ENCODE results near the gene PASK. TPM values are rescaled to one million over a fixed set of nuclear protein-coding genes. Genes with fewer than 3 reads are reported as not detected.

PASK gene
- polyA plus RNA-seq, 1 donor from 2014 or later: 26.0 TPM

DNA sequence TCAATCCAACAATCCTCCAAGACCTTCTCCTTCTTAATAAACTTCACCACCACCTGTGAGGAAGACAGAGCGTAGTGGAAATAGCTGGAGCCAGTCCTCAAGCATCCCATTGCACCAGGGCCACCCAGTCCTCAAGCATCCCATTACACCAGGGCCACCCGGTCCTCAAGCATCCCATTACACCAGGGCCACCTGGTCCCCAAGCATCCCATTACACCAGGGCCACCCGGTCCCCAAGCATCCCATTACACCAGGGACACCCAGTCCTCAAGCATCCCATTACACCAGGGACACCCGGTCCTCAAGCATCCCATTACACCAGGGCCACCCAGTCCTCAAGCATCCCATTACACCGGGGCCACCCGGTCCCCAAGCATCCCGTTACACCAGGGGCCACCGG is 33.9 kb downstream of the PASK start:
- no peaks in the 10 kb centered on the region for H3K9me2 ChIP-seq (ENCODE audit: insufficient read depth, low read length)
- no peaks in the 10 kb centered on the region for H4K20me1 ChIP-seq (ENCODE audit: insufficient read depth)
- H3K79me2 ChIP-seq (replicated peaks; ENCODE audit: insufficient read depth, low read length): no peaks in the 10 kb centered on the region
- no peak overlapping the region for H3K27ac ChIP-seq (ENCODE audit: low read length)
- H3K9ac ChIP-seq (ENCODE audit: low read length): no peak overlapping the region
- TF ChIP-seq EP300 (conservative IDR thresholded peaks at IDR 0.05; ENCODE audit: poor library complexity, severe bottlenecking) (no peak), SMC3 (conservative IDR thresholded peaks at IDR 0.05; ENCODE audit: poor library complexity) (no peak), TAF1 (IDR thresholded peaks at IDR 0.05; ENCODE audit: low read depth) (no peak), RAD21 (conservative IDR thresholded peaks at IDR 0.05) (no peak), POLR2AphosphoS5 (IDR thresholded peaks at IDR 0.05) (no peak)
- H3K36me3 ChIP-seq (ENCODE audit: insufficient read depth, low read length): no peaks in the 10 kb centered on the region
- no peaks in the 10 kb centered on the region for H3K27me3 ChIP-seq (ENCODE audit: insufficient read depth, low read depth, low read length)
- no peaks in the 10 kb centered on the region for H3F3A ChIP-seq (ENCODE audit: insufficient read depth, low read length, poor library complexity, severe bottlenecking)
- H2AFZ ChIP-seq (ENCODE audit: low read depth, low read length): no peak overlapping the region
- no peaks in the 10 kb centered on the region for H3K9me3 ChIP-seq (ENCODE audit: low read length)
- H3K4me3 ChIP-seq (ENCODE audit: low read length): no peak overlapping the region
- no peak overlapping the region for H3K4me2 ChIP-seq (ENCODE audit: low read length)

DNA sequence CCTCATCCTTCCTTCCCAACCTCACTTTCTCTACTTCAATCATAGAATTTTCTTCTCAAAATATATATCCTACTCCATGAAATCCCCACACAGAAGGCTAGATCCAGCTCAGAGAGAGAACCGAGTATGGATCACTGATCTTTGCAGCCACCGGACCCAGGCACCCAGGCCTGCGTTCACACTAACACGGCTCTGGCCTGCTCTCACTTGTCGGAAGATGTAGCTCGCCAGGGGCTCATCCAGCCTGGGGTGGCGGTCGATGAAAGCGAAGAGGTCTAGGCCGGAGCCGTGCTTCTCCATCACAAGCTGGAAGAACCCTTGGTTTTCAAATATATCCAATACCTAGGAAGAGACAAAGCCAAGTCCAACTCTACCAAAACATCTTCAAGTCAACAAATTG is 34.4 kb downstream of the PASK start:
- Histone ChIP-seq H3K27ac (ENCODE audit: low read length) (no peak overlapping the region), H3F3A (ENCODE audit: insufficient read depth, low read length, poor library complexity, severe bottlenecking) (no peaks in the 10 kb centered on the region), H3K9ac (ENCODE audit: low read length) (no peak overlapping the region), H3K9me2 (ENCODE audit: insufficient read depth, low read length) (no peaks in the 10 kb centered on the region), H4K20me1 (ENCODE audit: insufficient read depth) (no peaks in the 10 kb centered on the region), H3K4me3 (ENCODE audit: low read length) (no peak overlapping the region), H2AFZ (ENCODE audit: low read depth, low read length) (no peak overlapping the region), H3K79me2 (replicated peaks; ENCODE audit: insufficient read depth, low read length) (no peaks in the 10 kb centered on the region), H3K27me3 (ENCODE audit: insufficient read depth, low read depth, low read length) (no peaks in the 10 kb centered on the region), H3K9me3 (ENCODE audit: low read length) (no peaks in the 10 kb centered on the region), H3K36me3 (ENCODE audit: insufficient read depth, low read length) (no peaks in the 10 kb centered on the region), H3K4me2 (ENCODE audit: low read length) (no peak overlapping the region)
- TF ChIP-seq TAF1 (IDR thresholded peaks at IDR 0.05; ENCODE audit: low read depth) (no peak), RAD21 (conservative IDR thresholded peaks at IDR 0.05) (no peak), EP300 (conservative IDR thresholded peaks at IDR 0.05; ENCODE audit: poor library complexity, severe bottlenecking) (no peak), EZH2 (IDR thresholded peaks at IDR 0.05; ENCODE audit: borderline replicate concordance, insufficient read depth, low read length, poor library complexity, severe bottlenecking) (no peak), MXI1 (conservative IDR thresholded peaks at IDR 0.05; ENCODE audit: poor library complexity, severe bottlenecking) (no peak), SMC3 (conservative IDR thresholded peaks at IDR 0.05; ENCODE audit: poor library complexity) (no peak), POLR2AphosphoS5 (IDR thresholded peaks at IDR 0.05) (no peak)
- TF ChIP-seq, protein P1, sequence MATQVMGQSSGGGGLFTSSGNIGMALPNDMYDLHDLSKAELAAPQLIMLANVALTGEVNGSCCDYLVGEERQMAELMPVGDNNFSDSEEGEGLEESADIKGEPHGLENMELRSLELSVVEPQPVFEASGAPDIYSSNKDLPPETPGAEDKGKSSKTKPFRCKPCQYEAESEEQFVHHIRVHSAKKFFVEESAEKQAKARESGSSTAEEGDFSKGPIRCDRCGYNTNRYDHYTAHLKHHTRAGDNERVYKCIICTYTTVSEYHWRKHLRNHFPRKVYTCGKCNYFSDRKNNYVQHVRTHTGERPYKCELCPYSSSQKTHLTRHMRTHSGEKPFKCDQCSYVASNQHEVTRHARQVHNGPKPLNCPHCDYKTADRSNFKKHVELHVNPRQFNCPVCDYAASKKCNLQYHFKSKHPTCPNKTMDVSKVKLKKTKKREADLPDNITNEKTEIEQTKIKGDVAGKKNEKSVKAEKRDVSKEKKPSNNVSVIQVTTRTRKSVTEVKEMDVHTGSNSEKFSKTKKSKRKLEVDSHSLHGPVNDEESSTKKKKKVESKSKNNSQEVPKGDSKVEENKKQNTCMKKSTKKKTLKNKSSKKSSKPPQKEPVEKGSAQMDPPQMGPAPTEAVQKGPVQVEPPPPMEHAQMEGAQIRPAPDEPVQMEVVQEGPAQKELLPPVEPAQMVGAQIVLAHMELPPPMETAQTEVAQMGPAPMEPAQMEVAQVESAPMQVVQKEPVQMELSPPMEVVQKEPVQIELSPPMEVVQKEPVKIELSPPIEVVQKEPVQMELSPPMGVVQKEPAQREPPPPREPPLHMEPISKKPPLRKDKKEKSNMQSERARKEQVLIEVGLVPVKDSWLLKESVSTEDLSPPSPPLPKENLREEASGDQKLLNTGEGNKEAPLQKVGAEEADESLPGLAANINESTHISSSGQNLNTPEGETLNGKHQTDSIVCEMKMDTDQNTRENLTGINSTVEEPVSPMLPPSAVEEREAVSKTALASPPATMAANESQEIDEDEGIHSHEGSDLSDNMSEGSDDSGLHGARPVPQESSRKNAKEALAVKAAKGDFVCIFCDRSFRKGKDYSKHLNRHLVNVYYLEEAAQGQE (IDR thresholded peaks at IDR 0.05; ENCODE audit: borderline replicate concordance): no peak
- TF ChIP-seq, protein P2, sequence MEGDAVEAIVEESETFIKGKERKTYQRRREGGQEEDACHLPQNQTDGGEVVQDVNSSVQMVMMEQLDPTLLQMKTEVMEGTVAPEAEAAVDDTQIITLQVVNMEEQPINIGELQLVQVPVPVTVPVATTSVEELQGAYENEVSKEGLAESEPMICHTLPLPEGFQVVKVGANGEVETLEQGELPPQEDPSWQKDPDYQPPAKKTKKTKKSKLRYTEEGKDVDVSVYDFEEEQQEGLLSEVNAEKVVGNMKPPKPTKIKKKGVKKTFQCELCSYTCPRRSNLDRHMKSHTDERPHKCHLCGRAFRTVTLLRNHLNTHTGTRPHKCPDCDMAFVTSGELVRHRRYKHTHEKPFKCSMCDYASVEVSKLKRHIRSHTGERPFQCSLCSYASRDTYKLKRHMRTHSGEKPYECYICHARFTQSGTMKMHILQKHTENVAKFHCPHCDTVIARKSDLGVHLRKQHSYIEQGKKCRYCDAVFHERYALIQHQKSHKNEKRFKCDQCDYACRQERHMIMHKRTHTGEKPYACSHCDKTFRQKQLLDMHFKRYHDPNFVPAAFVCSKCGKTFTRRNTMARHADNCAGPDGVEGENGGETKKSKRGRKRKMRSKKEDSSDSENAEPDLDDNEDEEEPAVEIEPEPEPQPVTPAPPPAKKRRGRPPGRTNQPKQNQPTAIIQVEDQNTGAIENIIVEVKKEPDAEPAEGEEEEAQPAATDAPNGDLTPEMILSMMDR (IDR thresholded peaks at IDR 0.05; ENCODE audit: poor library complexity, severe bottlenecking): no peak
